ENCODE data around the gene ALG12.

ALG12 gene

DNA sequence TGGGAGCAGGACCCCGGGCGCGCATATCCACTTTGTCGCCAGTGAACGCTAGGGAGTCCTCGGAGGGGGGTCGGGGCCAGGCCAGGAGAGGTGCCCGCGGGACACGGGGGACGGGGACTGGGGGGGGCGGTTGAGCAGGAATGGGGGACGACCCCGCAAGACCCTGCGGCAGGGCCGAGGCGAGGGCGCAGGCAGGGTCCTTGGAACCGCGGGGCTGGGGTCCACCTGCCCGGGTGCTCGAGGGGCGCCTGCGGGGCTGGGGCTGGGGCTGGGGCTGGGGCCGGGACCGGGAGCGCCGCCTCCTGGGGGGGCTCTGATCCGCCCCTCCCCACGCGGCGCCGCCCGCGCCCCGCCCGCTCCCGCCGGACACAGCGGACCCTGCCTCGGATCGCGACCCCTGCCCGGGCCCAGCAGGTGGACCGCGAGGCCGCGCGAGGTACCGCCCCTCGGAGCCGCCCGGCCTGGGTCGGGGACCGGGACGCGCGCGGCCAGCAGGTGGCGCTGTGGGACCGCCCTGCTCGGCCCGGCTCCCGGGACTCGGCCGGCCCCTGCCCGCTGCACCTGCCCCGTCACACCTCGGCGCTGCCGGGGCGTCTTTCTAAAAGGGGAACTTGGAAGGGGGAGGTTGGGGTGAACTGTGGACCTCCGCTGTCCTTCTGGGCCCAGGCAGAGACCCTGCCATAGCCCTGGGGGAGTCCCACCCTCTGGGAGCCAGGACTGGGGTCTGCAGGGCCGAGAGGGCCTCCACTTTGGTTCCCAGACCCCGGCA lies 11.2 kb upstream of the ALG12 start:
- no peak for DNase-seq

DNA sequence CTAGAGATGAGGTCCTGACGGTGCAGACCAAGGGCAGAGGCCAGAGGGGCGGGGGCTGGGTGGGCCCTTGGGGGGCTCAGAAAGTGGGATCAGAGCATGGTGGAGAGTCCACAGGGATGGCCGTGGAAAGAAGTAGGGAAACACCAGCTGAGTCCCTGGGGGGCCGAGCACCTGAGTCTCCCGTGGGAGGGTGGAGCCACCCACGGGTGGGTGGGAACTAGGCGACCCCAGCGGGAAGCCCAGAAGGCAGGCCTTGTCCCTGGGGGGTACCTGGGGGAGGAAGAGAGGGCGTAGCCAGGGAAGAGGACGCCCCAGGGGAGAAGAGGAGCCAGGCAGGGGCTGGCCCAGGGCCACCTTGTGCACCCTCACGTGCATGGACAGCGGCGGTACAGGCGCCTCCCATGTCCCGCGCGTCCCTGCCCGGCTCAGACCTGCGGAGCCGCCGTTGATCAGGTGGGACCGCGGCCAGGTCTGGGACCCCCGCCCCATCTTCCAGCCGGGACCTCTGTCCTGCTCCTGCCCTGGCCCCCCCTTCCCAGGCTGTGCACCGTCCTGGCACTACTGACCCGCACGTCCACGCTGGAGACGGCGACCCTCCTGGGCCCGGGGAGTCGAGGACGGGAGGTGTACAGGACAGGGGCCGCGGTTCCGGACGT lies 10.4 kb upstream of the ALG12 start:
- no peak for DNase-seq

DNA sequence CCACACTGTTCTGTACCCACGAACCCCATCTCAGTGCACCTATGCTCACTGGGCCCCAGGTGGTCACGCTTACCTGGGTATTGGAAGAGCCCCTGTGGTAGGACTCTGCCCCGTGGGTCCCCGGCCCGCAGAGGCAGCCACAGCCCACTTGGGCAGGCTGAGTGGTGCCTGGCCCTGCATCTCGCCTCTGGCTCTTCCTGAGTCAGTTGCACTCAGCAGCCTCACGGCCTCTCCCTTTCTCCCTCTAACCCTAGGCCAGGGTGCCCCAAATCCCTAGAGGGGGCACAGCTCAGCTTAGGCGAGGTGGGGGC lies 9.9 kb upstream of the ALG12 start:
- no peak for DNase-seq

DNA sequence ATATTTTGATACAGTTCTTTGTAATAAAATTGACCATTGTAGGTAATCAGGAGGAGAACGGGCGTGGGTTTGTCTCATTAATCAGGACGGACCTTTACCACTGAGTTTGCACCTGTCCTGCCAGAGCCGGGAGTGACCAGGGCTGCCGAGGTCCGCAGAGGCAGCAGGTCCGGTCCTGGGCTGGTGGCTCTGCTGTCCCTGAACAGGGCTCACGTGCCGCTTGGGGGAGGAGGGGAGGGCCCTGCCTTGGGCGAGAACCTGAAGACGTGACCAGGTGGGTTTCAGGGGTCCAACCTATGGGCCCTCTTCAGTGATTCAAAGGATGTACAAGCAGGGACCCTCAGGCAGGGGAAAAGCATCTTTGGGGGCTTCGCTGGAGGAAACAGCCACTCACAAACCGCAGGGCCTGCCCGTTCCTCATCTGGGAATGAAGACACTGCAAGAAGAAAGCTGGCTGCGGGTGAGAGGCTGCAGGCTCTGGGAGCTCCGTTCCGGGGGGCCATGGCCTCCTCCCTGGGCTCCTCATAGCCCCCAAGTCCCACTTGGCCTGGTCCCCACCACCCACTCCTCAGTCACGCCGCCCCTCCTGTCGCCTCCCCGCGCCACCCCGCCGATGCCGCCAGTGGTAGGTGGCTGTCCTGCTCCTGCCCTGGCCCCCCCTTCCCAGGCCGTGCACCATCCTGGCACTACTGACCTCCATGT lies 9.4 kb upstream of the ALG12 start:
- DNase-seq: no peak

DNA sequence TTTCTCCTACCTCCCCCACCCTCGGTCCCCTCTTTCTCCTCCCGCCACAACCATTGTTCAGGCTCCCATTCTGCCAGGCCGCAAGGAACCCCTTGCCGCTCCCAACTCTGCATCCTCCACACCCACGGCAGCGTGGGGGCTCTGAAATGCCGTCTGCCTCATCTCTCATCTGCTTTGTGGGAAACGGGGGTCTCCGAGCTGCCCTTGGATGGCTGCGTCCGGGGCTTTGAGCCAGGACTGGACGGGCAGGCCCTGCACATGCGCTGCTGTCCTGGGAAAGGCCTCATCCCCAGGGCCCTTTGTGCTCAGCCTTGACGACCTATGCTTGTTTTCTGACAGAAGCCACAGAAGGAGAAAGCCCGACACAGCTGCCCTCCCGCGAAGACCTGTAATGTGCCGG lies 8.7 kb upstream of the ALG12 start:
- no peak for DNase-seq

- DNase-seq: no peak
Observed at GRCh38 chr22:49925525-49926128, 7.4 kb upstream of the ALG12 start.

DNA sequence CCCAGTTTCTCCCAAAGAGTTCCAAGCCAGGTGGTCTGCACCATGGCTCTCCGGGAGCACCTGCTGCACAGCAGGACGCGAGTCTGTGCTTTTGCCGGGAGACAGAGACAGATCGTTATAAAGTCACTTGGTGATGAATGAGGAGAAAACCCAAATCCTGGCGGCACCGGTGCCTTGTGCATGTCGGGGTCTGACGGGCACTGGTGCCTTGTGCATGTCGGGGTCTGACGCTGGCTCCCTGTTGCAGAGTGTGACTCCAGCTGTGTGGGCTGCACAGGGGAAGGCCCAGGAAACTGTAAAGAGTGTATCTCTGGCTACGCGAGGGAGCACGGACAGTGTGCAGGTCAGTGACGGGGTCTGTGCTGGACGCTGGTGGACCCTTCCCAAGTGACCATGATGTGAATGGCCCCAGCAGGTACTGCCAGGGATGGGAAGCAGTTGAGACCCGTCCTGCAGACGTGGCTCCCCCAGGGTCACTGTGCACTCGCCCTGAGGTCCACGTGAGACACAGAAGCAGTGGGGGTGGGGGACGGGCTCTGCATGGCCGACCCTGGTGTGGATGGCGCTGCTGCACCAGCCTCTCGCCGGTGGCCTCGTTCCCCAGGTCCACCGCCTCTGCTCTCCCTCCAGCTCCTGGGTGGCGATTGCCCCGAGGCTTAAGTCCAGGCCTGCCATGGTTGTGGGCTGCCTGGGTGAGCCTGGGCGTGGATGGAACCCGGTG lies 6.0 kb upstream of the ALG12 start:
- no peak for DNase-seq

- DNase-seq: no peak
Observed at GRCh38 chr22:49923445-49923844, 5.2 kb upstream of the ALG12 start.

- DNase-seq: no peak
Observed at GRCh38 chr22:49922926-49923325, 4.7 kb upstream of the ALG12 start.

GRCh38 chr22:49922484-49922883 lies 4.2 kb upstream of the ALG12 start:
- DNase-seq: no peak

GRCh38 chr22:49921508-49922278 lies 3.5 kb upstream of the ALG12 start:
- no peak for DNase-seq

DNA sequence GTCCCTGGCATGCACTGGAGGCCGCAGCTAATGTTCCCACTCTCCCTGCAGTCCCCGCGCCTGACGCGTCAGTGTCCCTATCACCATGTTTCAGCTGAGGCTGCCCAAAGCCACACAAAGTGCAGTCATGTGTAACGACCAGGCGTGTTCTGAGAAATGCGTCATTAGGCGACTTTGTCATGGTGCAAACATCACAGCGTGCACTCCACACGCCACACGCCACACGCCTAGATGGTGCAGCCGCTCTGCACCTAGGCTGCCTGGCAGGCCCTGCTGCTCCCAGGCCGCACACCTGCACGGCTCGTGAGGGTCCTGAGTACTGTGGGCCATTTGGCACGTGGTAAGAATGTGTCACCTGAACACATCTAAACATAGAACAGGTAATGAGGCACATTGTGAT lies 2.6 kb upstream of the ALG12 start:
- no peak for DNase-seq

- DNase-seq: no peak
Observed at GRCh38 chr22:49918911-49919881, 958 bp upstream of the ALG12 start.

DNA sequence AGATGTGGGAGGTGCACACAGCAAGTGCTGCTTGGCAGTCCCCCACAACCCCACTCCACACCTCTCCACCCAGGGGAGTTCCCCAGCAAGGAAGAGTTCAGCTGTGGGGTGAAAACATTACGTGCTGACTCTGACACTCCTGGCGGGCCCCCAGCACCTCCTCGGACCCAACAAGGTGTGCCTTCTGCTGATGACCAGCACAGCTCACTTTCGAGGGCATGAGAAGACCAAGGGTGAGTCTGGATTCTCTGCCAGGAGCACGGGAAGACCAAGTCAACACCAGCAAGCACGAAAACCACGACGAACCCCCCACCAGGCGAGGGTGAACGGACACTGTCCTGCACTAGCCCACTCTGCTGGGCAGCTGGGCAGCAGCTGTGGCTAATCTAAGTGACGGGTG lies 1.4 kb downstream of the ALG12 start:
- no peak for DNase-seq

GRCh38 chr22:49915610-49916009 lies 2.6 kb downstream of the ALG12 start:
- DNase-seq: no peak

- no peak for DNase-seq
Observed at GRCh38 chr22:49914256-49914655, 4.0 kb downstream of the ALG12 start.

DNA sequence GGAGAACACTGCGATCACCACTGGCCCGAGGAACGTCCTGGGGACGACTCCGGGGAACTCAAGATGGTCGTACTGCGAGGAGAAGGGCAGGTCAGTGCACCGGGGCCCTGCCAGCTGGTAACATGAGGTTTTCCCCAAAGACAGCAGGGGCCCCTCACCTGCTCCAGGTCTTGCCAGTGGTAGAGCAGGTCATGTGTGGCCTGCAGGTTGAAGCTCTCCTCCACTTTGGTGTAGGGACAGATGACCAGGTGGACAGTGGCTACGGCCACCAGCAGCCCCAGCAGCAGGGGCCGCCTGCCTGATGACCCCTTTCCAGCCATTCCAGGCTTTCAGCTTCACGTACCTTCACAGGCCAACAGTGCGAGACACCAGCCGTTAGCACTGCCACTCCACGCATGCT lies 4.8 kb downstream of the ALG12 start:
- DNase-seq: no peak

DNA sequence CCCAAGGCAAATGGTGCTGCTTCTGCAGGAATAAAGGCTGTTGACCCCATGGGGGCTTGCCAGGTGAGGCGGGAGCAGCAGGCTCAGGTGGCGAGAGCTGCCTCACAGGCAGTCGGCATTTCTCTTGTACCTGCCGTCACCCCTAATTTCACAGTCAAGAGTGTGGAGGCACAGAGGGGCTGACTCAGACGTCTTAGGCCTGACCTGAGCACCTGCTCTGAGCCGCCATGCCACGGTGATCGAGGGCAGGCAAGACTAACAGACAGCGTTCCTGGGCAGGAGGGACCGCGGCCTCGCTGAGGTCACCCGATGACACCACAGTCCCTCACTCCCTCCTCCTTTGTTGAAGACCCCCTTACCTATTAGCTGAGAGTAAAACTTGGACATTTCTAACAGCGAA lies 5.2 kb downstream of the ALG12 start:
- DNase-seq: no peak

GRCh38 chr22:49911881-49912625 lies 6.2 kb downstream of the ALG12 start:
- no peak for DNase-seq

Data from NCI-H1048 (cell line).